DMS 273 (cell line): ENCODE results near the gene NEU3.
A peak's percentile ranks its signal among the peaks of the same experiment; 100 is the strongest.
"Not testable (repeated sequence)": the region's sequence is repeated elsewhere in the genome, so short reads cannot be mapped to it uniquely, and the experiment has no call there.

Source experiments
- DNase-seq: peaks from one replicate; lab custom pipeline; 2025; ENCODE audit not compliant: unreplicated experiment; lab: John Stamatoyannopoulos, UW

Gene NEU3

DNA sequence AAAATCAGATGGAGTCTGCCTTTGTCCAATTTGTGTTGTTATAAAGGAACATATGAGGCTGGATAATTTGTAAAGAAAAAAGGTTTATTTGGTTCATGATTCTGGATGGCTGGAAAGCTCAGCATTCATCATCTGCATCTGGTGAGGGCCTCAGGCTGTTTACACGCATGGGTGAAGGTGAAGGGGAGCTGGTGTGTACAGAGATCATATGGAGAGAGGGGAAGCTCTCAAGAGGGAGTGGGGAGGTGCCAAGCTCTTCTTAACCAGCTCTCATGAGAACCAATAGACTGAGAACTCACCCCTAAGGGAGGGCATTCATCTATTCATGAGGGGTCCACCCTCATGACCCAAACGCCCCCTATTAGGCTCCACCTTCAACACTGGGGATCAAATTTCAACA, 40.0 kb downstream of the NEU3 start:
- DNase-seq = no peak

DNA sequence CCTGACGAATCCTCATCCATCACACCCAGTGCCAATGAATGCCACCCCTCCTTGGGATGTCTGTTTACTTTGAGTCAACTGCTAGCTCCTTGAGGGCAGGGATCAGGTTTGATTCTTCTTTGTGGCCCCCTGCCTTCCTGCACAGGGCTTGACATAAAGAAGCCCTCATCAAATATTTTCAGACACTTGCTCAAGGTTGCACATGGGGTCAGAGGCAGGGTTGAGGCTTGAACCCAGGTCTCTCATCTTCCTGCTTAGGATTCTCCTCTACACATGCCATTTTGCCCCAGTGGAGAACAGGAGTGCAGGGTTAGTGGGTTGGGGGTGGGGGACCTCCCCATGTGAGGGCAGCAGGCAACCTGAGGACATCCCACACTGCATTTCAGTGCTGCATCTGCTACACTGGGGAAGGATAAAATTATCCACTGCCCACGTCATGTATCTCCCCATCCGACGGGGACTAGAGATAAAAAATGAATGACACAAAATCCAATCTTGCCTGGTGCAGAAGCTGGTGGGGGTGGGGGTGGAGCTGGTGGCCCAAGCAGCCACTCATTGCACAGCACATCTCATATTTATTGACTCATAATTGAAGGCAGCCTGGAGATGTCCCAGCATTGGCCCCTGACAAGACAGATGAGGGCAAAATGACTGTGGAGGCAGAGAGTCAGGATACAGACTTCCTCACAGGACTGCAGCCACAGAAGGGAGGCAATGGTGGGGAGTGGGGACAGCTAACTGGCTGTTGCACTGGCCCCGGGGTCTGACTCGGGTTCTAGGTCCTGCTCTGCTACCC, 41.3 kb downstream of the NEU3 start:
- DNase-seq = no peak

DNA sequence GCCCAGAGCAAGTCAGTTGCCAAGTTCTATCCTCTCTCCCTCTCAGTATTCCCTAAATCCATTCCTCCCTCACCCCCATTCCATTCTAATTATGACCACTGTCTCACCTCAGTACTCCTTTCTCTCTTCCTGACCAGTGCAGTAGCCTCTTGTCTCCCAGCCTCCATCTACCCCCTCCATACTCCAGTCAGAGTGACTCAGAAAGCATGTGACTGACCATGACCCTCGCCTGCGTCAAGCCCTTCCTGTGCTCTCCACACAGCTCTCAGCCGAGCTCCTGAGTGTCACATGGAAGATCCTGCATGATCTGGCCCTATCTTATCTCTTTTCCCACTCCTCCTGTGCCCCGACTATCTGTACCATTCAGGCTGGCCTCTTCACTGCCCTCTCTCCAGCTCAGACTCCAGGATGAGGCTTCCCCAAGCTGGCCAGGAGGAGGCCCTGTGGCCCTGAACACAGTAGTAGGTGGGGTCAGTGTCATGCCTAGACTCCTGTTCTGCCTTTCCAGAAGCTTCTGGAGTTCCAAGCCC, 42.6 kb downstream of the NEU3 start:
- no peak for DNase-seq

DNA sequence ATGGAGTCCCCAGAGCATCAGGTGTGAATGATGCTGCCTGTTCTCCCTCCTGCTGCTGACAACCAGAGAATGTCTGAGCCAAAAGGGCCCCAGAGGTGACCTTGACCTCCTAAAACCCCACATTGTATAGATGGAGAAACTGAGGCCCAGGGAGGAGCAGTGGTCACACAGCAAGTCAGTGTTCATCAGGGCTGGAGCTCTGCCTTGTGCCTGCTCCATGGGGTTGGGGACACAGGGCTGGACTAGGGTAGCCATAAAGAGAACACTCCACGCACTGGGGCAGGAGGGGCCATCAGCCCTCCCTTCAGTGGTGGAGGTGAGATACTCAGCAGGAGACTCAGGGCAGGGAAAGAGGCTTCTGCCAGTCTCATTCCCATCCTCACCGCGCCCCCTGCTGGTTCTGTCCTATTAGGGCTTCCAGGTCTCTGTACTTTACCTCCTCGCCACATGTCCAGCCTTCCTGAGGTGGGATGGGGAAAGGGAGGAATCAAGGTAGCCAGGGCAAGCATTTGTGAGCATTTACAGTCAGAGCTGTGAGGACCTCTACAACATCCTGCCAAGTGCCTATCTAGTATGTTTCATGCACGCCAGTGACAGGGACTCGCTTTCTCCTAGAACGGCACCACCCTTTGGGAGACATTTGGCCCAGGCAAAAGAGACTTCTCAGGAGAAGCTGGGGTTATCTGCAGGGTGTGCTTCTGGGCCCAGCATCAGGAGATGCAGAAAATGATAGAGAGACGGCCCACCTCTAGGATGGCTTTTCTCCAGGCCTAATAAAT, 43.2 kb downstream of the NEU3 start:
- peak; percentile 67 for DNase-seq

DNA sequence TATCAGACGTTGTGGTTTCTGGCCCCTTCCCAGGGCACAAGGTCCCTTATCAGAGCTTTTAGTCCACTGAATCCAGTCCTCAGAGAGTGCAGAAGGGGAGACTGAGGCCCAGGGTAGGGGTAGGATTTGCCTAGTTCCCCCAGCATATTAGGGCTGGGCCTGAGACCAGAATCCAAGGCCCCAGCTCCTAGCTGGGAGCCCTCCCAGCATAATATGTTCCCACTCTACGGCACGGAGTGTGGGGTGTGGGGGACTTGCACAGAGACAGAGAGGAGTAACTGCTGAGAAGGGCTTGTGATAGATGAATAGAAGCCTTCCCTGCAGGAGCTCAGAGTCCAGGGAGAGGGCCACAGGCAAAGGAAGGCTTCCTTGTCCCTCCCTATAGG, 43.8 kb downstream of the NEU3 start:
- DNase-seq = no peak

DNA sequence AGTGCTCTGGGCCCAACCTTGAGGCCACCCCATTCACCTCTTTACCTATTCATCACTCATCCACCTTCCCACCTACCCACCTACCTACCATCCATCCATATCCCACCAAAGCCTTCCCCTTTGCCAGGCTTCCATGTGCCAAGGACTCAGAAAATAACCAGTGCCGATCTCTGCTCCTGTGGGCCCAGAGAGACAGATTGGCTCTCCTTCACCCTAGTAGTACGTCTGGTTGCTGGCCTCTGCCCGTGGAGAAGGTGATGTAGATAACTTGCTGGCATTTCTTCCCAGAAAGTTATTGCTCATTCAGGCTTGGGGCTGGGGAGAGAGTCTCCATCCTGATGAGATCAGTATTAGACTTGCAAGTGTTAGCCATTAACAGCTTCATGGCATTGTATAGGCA, 45.2 kb downstream of the NEU3 start:
- no peak for DNase-seq

DNA sequence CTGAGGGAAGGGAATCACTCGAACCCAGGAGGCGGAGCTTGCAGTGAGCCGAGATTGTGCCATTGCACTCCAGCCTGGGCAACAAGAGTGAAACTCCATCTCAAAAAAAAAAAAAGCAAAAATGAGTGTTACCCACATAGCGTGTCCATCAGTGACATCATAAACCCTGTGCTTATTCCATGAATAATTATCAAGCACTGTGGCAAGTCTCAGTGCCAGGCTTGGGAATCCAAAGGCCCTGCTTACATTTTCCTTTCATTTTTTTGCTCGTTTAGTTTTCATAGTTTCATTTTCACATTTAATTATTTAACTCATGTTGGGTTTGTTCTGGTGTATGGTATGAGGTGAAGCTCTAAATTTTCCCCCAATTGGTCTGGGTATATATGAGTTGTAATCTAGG, 46.5 kb downstream of the NEU3 start:
- no peak for DNase-seq

DNA sequence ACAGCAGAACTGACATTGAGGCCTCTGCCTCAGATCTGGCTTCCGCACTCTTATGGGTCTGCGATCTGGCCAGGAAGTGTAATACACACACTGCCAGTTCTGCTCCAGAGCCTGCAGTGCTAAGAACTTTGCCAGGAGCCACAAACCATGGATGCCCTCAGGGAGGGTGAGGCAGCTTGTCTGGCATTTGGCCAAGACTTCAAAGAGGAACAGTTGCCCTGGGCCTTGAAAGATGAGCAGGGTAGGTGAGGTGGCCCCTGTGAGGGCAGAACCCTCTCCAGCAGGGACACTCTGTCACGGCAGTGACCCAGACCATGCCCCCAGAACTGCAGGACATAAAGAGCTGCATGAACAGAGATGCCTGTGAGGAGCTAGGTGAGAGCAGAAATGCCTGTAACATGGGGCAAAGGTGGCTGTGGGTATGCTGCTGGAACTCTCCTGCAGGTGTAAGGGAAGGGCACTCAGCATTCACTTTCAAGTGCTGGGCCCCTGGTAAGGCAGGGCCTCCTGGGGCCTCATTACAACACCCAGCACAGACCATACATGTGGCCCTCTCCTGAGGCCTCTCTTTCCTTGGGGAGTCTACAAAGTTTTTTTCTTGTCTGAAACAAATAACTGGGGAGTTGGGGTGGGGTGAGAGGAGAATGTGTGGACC, 47.3 kb downstream of the NEU3 start:
- DNase-seq = peak; percentile 50

DNA sequence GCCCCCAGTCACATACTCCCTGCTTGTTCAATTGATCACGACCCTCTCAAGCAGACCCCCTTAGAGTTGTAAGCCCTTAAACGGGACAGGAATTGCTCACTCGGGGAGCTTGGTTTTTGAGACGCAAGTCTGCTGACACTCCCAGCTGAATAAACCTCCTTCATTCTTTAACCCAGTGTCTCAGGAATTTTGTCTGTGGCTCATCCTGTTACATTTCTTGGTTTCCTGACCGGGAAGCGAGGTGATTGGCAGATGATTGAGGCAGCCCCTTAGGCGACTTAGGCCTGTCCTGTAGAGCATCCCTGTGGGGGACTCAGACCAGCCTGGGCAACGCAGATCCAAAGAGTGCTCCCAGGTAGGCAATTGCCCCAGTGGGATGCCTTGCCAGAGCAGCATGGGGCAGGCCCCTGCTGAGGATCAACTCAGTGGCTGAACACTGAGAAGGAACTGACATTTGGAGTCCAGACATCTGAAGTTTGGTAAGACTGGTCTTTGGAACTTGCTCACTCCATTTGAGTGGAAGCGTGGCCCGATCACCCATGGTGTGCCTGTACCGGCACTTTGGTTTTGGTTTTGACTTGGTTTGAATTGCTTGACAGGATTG, 51.5 kb downstream of the NEU3 start:
- no peak for DNase-seq

DNA sequence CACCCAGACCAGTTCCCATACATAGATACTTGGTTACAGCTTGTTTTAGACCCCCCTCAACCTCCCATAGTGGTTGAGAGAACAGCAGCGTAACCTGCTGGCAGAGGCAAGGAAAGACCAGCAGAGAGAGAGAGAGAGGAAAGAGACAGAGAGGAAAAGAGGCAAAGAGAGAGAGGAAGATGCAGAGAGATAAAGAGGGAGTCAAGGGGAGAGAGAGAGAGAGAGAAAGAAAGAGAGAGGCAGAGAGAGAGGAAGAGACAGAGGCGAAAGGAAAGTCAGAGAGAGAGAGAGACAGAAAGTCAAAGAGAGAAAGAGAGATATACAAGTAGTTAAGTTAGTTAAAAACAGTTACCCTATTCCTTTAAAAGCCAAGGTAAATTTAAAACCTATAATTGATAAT, 52.5 kb downstream of the NEU3 start:
- DNase-seq = no peak

DNA sequence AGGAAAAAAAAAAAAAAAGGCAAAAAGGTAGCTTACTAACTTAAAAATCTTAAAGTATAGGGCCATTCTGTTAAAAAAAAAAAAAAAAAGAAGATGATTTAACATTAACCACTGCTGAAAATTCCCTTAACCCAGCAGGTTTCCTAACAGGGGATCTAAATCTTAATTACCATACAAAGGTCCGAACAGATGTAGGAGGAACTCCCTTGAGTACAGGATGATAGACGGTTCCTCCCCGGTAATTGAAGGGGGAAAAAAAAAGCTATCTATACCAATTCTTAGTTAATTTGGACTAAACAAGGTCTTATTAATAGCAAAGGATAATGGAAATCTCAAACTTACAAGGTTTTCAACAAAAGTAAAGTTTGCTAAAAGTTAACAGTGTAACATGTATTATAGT, 53.1 kb downstream of the NEU3 start:
- not testable (repeated sequence) for DNase-seq

DNA sequence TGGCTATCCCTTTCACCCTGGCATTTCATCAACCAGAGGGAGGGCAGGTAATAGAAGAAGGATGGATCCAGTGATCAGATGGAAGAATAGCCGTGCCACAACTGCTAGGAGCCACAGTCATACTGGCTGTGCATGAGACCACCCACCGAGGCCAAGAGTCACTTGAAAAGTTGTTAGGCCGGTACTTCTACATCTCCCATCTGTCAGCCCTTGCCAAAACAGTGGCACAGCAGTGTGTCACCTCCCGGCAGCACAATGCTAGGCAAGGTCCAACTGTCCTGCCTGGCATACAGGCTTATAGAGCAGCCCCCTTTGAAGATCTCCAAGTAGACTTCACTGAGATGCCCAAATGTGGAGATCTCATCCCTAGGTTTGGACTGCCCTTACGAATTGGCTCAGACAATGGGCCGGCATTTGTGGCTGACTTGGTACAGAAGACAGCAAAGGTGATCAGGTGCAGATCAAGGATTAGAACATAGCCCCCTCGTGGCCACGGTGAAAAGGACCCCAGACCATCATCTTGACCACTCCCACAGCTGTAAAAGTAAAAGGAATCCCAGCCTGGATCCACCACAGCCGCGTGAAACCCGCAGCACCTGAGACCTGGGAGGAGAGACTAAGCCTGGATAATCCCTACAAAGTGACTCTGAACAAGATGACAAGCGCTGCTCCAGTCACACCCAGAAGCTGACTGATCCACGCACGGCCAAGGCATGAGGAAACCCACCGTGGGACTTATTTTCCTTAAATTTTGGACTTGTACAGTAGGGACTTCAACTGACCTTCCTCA, 55.8 kb downstream of the NEU3 start:
- DNase-seq = not testable (repeated sequence)

DNA sequence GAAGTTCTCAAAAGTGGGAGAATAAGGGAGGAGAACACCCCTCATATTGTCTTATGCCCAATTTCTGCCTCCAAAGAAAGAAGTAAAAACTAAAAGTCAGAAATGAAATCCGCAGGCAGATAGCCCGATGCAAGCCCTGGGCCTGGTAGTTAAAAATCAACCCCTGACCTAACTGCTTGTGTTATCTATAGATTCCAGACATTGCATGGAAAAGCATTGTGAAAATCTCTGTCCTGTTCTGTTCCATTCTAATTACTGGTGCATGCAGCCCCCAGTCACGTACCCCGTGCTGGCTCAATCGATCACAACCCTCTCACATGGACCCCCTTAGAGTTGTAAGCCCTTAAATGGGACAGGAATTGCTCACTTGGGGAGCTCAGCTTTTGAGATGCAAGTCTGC, 57.9 kb downstream of the NEU3 start:
- not testable (repeated sequence) for DNase-seq

DNA sequence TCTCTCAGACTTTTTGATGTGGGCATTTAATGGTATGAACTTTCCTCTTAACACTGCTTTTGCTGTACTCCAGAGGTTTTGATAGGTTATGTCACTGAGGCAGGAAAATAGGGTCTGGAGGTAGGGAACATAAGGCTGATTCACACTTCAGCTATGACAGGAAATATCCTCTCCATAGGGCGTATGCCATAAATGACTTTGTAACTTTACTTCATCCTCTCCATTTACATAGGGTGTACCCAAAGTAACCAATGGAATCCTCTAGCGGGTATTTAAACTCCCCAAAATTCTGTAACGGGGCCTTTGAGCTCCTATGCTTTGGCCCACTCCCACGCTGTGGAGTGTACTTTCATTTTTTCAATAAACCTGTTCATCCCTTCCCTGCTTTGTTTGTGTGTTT, 58.5 kb downstream of the NEU3 start:
- no peak for DNase-seq

DNA sequence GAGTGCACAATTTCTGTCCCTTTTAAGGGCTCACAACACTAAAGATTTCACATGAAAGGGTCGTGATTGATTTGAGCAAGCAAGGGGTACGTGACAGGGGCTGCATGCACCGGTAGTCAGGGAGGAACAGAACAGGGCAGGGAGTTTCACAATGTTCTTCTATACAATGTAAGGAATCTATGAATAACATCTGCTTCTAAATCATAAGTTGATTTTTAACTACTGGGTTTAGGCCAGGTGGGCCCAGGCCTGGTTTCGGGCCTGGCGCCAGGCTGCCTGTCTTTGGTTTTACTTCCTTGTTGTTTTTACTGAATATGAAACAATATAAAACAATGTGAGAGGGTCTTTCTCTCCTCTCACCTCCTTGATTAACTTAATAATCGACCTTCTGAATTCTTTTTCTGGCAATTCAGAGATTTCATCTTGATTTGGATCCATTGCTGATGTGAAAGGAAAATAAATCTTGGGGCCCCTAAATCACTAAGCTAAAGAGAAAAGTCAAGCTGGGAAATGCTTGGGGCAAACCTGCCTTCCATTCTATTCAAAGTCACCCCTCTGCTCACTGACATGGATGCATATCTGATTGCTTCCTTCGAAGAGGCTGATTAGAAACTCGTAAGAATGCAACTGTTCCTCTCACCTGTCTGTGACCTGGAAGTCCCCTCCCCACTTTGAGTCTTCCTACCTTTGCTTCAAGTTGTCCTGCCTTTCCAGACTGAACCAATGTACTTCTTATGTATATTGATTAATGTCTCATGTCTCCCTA, 61.0 kb downstream of the NEU3 start:
- not testable (repeated sequence) for DNase-seq

DNA sequence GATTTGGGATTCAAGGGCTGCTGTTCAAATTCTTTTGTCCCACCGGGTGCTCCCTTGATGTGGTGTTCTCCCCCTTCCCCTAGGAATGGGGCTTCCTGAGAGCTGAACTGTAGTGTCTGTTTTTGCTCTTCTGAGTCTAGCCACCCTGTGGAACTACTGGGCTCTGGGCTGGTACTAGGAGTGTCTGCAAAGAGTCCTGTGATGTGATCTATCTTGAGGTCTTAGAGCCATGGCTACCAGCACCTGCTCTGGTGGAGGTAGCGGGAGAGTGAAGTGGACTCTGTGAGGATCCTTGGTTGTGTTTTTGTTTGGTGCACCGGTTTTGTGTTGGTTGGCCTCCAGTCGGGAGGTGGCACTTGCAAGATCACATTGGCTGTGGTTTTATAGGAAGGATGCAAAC, 61.8 kb downstream of the NEU3 start:
- no peak for DNase-seq

DNA sequence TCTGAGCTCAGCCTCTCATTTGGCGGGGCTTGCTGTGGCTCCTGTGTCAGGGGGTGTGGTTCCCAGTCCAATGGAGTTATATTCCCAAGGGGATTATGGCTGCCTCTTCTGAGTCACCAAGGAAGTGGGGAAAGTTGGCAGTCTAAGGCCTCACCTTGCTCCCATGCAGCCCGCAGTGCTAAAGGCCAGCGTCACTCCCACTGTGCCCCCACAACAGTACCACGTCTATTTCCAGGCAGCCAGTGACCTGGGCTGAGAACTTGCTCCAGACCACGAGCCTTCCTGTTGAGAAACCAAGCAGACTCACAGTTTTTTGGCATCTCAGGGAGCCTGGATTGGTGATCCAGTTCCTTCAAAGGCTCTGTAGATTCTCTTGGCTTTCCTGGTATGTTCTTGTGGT, 62.3 kb downstream of the NEU3 start:
- no peak for DNase-seq

DNA sequence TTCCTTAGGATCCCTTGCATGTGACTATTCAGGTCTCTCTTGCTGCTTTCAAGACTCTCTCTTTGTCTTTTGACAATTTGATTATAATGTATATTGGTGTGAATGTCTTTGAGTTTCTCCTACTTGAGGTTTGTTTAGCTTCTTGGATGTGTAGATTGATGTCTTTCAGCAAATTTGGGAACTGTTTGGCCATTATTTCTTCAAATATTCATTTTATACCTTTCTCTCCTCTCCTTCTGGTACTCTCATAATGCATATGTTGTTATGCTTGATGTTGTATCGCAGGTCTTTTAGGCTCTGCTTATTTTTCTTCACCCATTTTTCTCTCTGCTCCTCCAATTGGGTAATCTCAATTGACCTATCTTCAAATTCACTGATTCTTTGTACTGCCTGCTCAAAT, 63.7 kb downstream of the NEU3 start:
- DNase-seq = no peak

DNA sequence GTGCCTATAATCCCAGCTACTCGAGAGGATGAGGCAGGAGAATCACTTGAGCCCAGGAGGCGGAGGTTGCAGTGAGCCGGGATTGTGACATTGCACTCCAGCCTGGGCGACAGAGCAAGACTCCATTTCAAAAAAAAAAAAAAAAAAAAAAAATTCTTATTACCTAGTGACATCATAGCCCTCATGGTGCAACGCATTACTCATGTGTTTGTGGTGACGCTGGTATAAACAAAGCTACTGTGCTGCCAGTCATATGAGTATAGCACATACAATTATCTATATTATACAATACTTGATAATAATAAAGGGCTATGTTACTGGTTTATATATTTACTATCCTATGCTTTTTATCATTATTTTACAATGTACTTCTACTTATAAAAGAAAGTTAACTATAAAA, 66.8 kb downstream of the NEU3 start:
- DNase-seq = no peak

DNA sequence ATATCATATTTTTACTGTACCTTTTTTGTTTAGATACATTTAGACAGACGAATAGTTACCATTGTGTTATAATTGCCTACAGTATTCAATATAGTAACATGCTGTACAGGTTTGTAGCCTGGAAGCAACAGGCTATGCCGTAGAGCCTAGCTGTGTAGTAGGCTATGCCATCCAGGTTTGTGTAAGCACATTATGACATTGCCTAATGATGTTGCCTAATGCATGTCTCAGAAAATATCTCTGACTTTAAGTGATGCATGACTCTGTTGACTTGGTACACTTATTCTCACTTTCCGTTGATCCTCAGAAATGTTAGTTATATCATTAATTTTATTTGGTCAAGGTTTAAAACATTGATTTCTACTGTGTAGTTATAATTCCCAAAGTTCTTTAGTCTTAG, 68.1 kb downstream of the NEU3 start:
- no peak for DNase-seq
